HG03442 (cell line): ENCODE results near the gene SP100.

Experiments
- ATAC-seq: cut with Tn5 transposase; IDR thresholded peaks from one replicate; pipeline ENCODE4 v1.9.1; 2021; ENCODE audit warnings: mild to moderate bottlenecking, moderate library complexity; ENCODE audit not compliant: unreplicated experiment

The SP100 gene

DNA sequence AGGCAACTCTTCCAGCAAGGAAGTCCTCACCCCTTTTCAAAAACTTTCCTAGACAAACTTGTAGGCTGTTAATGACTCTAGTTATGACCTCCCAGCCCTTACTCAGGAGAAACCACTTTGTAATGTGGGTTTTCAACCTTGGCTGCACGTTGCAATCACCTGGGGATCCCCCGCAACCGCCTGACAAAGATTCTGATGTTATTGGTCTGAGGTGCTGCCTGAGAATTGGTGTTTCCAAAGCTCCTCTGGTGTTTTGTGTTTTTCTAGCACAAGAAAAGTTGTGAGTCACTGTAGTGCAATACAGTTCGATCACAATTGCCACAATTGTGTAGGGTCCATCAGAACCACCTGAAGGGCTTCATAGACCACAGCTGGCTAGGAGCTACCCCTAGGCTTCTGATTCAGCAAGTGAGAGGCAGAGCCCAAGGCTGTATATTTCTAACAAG lies 121.6 kb downstream of the SP100 start:
- ATAC-seq = peak; percentile 78

- ATAC-seq = no peak
These were observed 124.3 kb downstream of the SP100 start for GRCh38 chr2:230540332-230540731.

DNA sequence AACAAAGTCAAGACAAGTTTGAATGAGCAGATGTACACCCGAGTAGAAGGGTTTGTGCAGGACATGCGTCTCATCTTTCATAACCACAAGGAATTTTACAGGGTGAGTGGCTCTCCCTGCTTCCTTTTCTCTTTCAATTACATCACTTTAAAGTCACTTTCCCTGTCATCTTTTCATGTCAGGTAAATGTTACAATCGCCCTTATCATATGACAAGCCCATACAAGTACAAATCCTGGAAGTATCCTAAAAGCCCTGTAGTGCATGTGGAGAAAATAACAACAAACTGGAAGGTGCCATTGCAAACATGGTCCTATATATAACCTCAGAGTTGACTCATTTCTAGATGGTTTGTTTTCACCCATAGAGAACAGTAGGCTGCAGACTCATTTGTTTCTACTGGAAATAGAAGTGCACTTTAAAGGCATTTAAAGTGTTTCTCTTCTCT lies 126.0 kb downstream of the SP100 start:
- peak; percentile 78 for ATAC-seq

DNA sequence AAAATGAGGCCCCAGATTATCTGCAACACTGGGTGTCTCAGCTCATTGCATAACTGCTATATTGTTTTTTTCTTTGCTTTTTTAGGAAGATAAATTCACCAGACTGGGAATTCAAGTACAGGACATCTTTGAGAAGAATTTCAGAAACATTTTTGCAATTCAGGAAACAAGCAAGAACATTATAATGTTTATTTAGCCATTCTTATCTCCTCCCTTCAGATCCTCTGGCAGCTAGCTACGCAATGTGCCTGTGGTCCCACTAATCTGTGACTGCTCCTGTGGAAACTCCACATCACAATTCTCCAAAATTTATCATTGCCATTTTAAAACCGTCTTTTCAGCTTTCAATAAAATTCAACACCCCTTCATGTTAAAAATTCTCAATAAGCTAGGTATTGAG lies 126.8 kb downstream of the SP100 start:
- no peak for ATAC-seq

DNA sequence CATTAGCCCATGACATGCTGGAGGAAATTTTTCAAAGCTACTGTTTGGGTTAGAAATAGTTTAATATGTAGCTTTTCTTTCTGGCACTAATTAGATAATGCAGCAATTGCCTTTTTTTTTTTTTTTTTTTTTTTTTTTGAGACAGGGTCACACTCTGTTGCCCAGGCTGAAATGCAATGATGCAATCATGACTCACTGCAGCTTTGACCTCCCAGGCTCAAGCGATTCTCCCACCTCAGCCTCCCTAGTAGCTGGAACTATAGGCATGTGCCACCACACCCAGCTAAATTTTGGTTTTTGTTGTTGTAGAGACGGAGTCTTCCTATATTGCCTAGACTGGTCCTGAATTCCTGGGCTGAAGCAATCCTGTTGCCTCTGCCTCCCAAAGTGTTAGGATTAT lies 136.2 kb downstream of the SP100 start:
- no peak for ATAC-seq

DNA sequence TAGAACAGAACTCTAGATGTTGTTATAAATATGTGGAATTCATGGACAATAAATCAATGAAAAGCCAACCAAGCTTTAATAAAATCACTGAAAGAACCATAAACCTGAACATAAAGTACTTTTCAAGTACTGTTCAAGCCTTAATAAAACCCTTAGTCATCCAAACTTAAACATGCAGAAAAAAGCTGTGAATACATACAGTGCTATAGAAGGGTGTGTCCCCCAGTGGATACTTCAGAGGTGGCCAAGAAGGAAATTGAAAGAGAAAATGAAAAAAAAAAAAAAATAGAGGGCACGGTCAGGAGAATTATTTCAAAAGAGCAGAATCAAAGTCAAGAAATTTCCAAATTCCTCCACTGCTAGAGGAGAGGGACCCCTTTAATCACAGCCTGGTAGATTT lies 141.1 kb downstream of the SP100 start:
- no peak for ATAC-seq

GRCh38 chr2:230564805-230565779 lies 149.1 kb downstream of the SP100 start:
- no peak for ATAC-seq

GRCh38 chr2:230569298-230569697 lies 153.3 kb downstream of the SP100 start:
- ATAC-seq = no peak

- ATAC-seq = no peak
These were observed 155.0 kb downstream of the SP100 start for GRCh38 chr2:230570987-230571386.

DNA sequence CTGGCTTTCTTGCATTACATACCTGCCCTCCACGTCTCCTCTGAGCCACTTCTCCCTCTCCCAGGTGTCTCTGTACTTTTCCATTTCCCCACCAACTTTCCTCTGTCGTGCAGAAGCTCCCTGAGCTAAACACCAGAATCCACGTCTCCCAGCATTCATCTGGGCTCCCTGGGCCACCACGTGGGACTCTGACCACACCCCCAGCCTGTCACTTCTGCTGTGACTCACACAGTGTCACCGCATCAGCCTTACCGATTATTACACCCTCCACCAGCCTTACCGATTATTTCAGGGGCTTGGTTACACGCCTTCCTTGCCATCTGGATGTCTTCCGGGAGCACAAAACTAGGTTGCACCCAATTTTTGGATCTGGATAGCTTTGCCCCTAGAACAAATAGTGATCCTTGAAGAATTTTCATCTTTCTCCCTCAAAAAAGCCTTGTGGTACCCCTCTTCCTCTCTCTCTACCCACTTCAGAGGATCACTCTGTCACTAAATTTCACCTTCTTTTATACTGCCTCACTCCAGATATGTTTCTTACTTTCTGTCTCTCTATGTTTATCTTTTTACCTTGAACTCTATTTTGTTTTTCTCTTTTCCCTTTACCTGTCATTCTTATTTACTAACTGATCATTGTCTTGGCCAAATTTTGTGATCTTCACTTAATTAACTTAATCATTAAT lies 159.8 kb downstream of the SP100 start:
- ATAC-seq = no peak

GRCh38 chr2:230577114-230577513 lies 161.1 kb downstream of the SP100 start:
- ATAC-seq = no peak

DNA sequence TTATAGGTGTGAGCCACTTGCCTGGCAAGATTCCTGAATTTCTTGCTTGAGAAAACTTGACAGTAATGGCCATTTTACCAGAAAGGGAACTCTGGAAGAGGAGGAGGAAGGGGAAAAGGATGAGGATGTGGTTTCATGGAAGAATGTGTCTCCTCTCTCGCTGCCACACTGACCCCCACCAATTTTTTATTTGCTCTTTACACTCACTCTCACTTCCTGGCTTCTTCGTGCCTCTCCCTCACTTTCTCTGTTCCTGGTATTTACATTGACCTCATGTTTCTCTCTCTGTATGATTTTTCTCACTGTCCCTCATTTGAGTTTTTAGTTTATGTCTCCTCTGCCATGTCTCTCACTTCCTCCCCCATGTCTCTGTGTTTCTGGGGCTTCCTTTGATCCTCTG lies 162.1 kb downstream of the SP100 start:
- ATAC-seq = peak; percentile 31

DNA sequence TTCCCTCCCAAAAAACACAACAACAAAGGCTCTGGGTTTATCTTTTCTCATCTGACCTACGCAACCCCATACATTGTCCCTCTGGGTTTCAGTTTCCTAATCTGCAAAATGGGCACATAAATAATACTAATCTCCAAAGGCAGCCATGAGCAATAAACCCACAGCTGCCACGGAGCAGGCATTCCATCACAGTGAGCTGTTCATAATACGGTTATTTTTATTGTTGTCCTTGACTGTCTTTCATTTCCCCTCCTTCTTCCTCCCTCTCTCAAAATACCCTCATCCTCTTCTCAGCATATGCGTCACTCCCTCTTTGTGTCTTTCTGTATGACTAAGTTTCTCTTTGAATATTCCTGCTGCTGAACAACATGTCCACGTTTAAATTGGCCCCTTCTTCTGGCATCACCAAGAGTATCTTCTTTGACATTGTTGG lies 166.9 kb downstream of the SP100 start:
- peak; percentile 74 for ATAC-seq

- no peak for ATAC-seq
These were observed 167.6 kb downstream of the SP100 start for GRCh38 chr2:230583581-230583980.

- no peak for ATAC-seq
These were observed 170.5 kb downstream of the SP100 start for GRCh38 chr2:230586328-230586982.

- ATAC-seq = no peak
These were observed 173.0 kb downstream of the SP100 start for GRCh38 chr2:230589025-230589424.

- ATAC-seq = peak; percentile 98
These were observed 173.6 kb downstream of the SP100 start for GRCh38 chr2:230589497-230590015.

DNA sequence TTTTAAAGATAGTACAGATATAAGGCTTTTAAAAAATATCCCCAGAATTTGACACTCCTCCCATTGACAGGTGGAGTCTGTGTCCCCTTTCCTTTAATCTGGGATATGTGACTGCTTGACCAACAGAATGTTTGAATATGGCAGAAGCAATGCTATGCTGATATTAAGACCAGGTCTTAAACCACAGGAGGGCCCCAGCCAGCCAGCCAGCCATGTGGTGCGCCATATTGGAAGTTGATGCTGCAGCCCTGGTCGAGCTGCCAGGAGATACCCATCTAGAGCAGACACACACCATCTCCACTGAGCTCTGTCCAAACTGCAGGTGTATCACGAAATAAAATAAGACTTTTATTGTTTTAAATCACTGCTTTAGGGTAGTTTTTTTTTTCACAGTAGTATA lies 174.3 kb downstream of the SP100 start:
- no peak for ATAC-seq

GRCh38 chr2:230591850-230592249 lies 175.8 kb downstream of the SP100 start:
- ATAC-seq = no peak

- ATAC-seq = no peak
These were observed 176.8 kb downstream of the SP100 start for GRCh38 chr2:230592775-230593174.
